ENCODE measurements around the gene PRSS3. TPM values are rescaled to one million over a fixed set of nuclear protein-coding genes. Genes with fewer than 3 reads are reported as not detected.
"Not testable (repeated sequence)": the region's sequence is repeated elsewhere in the genome, so short reads cannot be mapped to it uniquely, and the experiment has no call there.

The PRSS3 gene
- total RNA-seq, 1 donor from 2014 or later = 0.59 TPM

DNA sequence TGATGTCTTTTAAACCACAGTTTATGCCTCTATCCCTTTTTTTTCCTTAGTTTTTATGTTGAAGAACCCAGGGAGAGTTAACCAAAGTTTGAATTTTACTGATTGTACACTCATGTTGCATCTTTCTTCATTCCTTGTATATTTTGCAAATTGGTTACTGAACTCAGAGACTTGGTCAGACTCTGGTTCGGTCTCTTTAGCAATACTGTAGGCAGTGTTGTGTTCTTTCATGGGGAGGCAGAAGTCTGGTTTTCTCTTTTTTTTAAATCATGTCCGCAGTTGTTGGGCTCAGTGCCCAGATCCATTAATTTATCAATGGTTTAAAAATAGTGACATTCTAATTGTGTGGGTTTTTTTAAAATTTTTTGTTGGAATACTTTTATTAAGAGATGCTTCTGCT lies 45.0 kb downstream of the PRSS3 start:
- Mint-ChIP-seq H3K4me1 (ENCODE audit: unreplicated experiment) (no peaks in the 10 kb centered on the region), H3K36me3 (ENCODE audit: low read depth, unreplicated experiment) (no peaks in the 10 kb centered on the region), H3K9me3 (ENCODE audit: unreplicated experiment) (no peaks in the 10 kb centered on the region), H3K27me3 (ENCODE audit: unreplicated experiment) (no peaks in the 10 kb centered on the region), H3K27ac (ENCODE audit: unreplicated experiment) (no peak overlapping the region), H3K4me3 (ENCODE audit: unreplicated experiment) (no peak overlapping the region)
- TF ChIP-seq, protein P1, sequence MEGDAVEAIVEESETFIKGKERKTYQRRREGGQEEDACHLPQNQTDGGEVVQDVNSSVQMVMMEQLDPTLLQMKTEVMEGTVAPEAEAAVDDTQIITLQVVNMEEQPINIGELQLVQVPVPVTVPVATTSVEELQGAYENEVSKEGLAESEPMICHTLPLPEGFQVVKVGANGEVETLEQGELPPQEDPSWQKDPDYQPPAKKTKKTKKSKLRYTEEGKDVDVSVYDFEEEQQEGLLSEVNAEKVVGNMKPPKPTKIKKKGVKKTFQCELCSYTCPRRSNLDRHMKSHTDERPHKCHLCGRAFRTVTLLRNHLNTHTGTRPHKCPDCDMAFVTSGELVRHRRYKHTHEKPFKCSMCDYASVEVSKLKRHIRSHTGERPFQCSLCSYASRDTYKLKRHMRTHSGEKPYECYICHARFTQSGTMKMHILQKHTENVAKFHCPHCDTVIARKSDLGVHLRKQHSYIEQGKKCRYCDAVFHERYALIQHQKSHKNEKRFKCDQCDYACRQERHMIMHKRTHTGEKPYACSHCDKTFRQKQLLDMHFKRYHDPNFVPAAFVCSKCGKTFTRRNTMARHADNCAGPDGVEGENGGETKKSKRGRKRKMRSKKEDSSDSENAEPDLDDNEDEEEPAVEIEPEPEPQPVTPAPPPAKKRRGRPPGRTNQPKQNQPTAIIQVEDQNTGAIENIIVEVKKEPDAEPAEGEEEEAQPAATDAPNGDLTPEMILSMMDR (IDR thresholded peaks at IDR 0.05; ENCODE audit: unreplicated experiment) = no peak
- no peak for DNase-seq (ENCODE audit: low spot score)

DNA sequence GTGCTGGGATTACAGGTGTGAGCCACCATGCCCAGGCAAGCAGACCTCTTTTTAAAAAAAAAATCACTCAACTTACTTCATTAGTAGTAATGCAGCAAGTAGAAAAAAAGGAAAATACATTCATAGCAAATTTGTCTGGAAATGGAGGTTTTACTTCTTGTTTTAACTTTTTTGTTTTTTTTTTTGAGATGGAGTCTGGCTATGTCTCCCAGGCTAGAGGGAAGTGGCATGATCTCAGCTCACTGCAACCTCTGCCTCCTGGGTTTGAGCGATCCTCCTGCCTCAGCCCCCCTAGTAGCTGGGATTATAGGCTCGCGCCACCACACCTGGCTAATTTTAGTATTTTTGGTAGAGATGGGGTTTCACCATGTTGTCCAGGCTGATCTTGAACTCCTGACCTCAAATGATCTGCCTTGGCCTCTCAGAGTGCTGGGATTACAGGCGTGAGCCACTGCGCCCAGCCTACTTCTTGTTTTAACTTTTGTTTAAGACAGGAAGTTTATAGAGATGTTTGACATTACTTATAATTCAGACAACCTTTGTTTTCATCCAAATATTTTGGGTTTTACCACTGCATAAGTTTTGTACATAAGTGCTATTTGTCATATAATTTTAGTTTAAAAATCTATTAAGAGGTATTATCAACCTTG lies 48.1 kb downstream of the PRSS3 start:
- no peak overlapping the region for H3K4me3 Mint-ChIP-seq (ENCODE audit: unreplicated experiment)
- H3K27ac Mint-ChIP-seq (ENCODE audit: unreplicated experiment) = no peak overlapping the region
- no peak for DNase-seq (ENCODE audit: low spot score)
- no peaks in the 10 kb centered on the region for H3K4me1 Mint-ChIP-seq (ENCODE audit: unreplicated experiment)
- H3K27me3 Mint-ChIP-seq (ENCODE audit: unreplicated experiment) = peaks cover 2% of the 10 kb centered on the region
- TF ChIP-seq, protein P1 (IDR thresholded peaks at IDR 0.05; ENCODE audit: unreplicated experiment) = no peak
- H3K36me3 Mint-ChIP-seq (ENCODE audit: low read depth, unreplicated experiment) = no peaks in the 10 kb centered on the region
- H3K9me3 Mint-ChIP-seq (ENCODE audit: unreplicated experiment) = no peaks in the 10 kb centered on the region

DNA sequence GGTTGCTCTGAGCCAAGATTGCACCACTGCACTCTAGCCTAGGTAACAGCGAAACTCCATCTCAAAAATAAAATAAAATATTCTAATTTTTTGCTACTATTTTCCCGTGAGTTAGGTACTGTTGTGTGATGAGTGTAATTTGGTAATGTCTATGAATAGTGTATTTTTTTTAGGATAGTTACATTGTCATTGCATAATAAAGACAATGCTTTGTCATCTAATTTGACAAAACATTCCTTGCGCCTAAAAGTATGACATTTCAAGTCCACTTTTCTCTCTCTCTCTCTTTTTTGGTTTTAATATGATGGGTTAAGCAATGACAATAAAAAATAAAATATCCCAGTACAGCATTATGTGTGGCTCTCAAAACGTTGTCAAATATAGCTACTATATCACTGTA lies 50.9 kb downstream of the PRSS3 start:
- Mint-ChIP-seq H3K27ac (ENCODE audit: unreplicated experiment) (no peak overlapping the region), H3K4me3 (ENCODE audit: unreplicated experiment) (no peak overlapping the region)

DNA sequence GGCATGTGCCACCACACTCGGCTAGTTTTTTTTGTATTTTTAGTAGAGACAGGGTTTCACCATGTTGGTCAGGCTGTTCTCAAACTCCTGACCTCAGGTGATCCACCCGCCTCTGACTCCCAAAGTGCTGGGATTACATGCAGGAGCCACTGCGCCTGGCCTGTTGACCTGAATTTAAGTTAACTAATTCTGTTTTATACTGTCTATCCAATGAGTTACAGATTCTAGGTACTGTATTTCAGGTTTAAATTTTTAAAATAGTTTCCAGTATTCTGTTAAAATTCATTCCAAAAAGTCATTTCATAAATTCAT lies 52.5 kb downstream of the PRSS3 start:
- not testable (repeated sequence) for H3K4me1 Mint-ChIP-seq (ENCODE audit: unreplicated experiment); H3K4me3 Mint-ChIP-seq (ENCODE audit: unreplicated experiment); DNase-seq (ENCODE audit: low spot score); H3K27ac Mint-ChIP-seq (ENCODE audit: unreplicated experiment); H3K27me3 Mint-ChIP-seq (ENCODE audit: unreplicated experiment); H3K36me3 Mint-ChIP-seq (ENCODE audit: low read depth, unreplicated experiment); H3K9me3 Mint-ChIP-seq (ENCODE audit: unreplicated experiment)

More for the DNA sequence above, 50.9 kb downstream of the PRSS3 start:
- H3K36me3 Mint-ChIP-seq (ENCODE audit: low read depth, unreplicated experiment) = no peaks in the 10 kb centered on the region
- DNase-seq (ENCODE audit: low spot score) = no peak
- H3K9me3 Mint-ChIP-seq (ENCODE audit: unreplicated experiment) = no peaks in the 10 kb centered on the region
- TF ChIP-seq, protein P1 (IDR thresholded peaks at IDR 0.05; ENCODE audit: unreplicated experiment) = no peak
- H3K27me3 Mint-ChIP-seq (ENCODE audit: unreplicated experiment) = peaks cover 2% of the 10 kb centered on the region
- H3K4me1 Mint-ChIP-seq (ENCODE audit: unreplicated experiment) = no peaks in the 10 kb centered on the region

Other genes with a start within 250 kb of the PRSS3 start
- 57.7 TPM for gene UBE2R2, start 21.6 kb downstream of the PRSS3 start, total RNA-seq (ENCODE audit: unreplicated experiment)